ENCODE measurements around the gene MYOCOS.

Gene MYOCOS

DNA sequence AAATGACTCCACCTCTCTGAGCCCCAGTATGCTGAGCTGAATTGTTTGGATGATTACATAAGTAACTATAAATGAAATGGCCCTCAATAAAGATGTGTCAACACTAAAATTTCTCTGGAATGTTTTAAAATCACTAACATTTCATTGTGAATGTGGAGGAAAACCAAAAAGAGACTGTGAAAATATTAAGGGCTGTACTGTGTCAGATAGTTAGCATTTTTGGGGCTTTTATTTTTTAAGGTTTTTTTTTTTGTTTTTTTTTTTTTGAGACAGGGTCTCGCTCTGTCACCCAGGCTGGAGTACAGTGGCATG, 24.2 kb downstream of the MYOCOS start:
- TF ChIP-seq, protein P1, sequence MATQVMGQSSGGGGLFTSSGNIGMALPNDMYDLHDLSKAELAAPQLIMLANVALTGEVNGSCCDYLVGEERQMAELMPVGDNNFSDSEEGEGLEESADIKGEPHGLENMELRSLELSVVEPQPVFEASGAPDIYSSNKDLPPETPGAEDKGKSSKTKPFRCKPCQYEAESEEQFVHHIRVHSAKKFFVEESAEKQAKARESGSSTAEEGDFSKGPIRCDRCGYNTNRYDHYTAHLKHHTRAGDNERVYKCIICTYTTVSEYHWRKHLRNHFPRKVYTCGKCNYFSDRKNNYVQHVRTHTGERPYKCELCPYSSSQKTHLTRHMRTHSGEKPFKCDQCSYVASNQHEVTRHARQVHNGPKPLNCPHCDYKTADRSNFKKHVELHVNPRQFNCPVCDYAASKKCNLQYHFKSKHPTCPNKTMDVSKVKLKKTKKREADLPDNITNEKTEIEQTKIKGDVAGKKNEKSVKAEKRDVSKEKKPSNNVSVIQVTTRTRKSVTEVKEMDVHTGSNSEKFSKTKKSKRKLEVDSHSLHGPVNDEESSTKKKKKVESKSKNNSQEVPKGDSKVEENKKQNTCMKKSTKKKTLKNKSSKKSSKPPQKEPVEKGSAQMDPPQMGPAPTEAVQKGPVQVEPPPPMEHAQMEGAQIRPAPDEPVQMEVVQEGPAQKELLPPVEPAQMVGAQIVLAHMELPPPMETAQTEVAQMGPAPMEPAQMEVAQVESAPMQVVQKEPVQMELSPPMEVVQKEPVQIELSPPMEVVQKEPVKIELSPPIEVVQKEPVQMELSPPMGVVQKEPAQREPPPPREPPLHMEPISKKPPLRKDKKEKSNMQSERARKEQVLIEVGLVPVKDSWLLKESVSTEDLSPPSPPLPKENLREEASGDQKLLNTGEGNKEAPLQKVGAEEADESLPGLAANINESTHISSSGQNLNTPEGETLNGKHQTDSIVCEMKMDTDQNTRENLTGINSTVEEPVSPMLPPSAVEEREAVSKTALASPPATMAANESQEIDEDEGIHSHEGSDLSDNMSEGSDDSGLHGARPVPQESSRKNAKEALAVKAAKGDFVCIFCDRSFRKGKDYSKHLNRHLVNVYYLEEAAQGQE (IDR thresholded peaks at IDR 0.05; ENCODE audit: insufficient read depth in 1 of 2, low read depth in 2 of 2, low read length in 2 of 2): no peak
- no peak for TF ChIP-seq FOXP2 (optimal IDR thresholded peaks at IDR 0.05; ENCODE audit: borderline replicate concordance, extremely low read depth, extremely low read length, insufficient read depth)

DNA sequence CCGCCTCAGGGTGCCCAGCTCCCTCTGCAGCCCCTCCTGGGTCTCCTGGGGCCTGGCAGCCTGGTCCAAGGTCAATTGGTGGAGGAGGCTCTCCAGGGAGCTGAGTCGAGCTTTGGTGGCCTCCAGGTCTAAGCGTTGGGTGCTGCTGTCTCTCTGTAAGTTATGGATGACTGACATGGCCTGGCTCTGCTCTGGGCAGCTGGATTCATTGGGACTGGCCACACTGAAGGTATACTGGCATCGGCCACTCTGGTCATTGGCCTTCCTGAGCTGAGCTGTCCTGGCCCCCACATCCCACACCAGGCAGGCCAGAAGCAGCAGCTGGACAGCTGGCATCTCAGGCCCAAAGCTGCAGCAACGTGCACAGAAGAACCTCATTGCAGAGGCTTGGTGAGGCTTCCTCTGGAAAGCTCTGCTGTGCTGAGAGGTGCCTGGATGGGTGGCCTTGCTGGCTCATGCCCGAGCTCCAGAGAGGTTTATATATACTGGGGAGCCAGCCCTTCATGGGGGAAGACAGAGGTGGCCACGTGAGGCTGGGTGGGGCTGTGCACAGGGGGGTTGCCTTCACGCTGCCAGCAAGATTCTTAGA, 30.3 kb downstream of the MYOCOS start, which contains the start of gene MYOC:
Gene MYOC, minus strand, starts transcription at position 455 of the 589 bp plus-strand sequence. Its CDS starts 77 bp downstream, at position 378.
- TF ChIP-seq POLR2AphosphoS5 (IDR thresholded peaks at IDR 0.05; ENCODE audit: low read depth, low read length) (no peak), SIN3A (IDR thresholded peaks at IDR 0.05; ENCODE audit: borderline replicate concordance, insufficient read depth, low read length) (no peak), TAF1 (IDR thresholded peaks at IDR 0.05; ENCODE audit: borderline replicate concordance, insufficient read depth, low read length) (no peak), FOXP2 (optimal IDR thresholded peaks at IDR 0.05; ENCODE audit: borderline replicate concordance, extremely low read depth, extremely low read length, insufficient read depth) (no peak)
- TF ChIP-seq, protein P1 (IDR thresholded peaks at IDR 0.05; ENCODE audit: insufficient read depth in 1 of 2, low read depth in 2 of 2, low read length in 2 of 2): no peak

DNA sequence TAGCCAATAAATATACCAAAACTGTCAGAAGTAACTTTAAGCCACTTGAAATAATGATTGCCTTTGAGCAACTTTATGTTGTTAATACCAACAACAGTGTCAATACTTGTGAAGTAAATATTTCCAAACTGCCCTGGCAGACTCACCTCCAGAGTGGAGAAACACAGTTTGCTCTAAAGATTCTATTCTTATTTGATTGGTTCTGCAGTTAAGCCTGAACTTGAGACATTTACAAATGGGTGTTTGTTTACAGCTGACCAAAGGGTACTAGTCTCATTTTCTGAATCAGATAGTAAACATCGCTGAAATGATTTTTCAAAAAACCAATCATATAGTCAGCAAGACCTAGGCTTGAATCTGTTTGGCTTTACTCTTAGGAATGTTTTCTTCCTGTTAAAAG, 31.8 kb downstream of the MYOCOS start:
- TF ChIP-seq, protein P1 (IDR thresholded peaks at IDR 0.05; ENCODE audit: insufficient read depth in 1 of 2, low read depth in 2 of 2, low read length in 2 of 2): no peak
- no peak for TF ChIP-seq FOXP2 (optimal IDR thresholded peaks at IDR 0.05; ENCODE audit: borderline replicate concordance, extremely low read depth, extremely low read length, insufficient read depth)
- no peak for TF ChIP-seq SIN3A (IDR thresholded peaks at IDR 0.05; ENCODE audit: borderline replicate concordance, insufficient read depth, low read length)
- no peak for TF ChIP-seq TAF1 (IDR thresholded peaks at IDR 0.05; ENCODE audit: borderline replicate concordance, insufficient read depth, low read length)
- TF ChIP-seq POLR2AphosphoS5 (IDR thresholded peaks at IDR 0.05; ENCODE audit: low read depth, low read length): no peak

DNA sequence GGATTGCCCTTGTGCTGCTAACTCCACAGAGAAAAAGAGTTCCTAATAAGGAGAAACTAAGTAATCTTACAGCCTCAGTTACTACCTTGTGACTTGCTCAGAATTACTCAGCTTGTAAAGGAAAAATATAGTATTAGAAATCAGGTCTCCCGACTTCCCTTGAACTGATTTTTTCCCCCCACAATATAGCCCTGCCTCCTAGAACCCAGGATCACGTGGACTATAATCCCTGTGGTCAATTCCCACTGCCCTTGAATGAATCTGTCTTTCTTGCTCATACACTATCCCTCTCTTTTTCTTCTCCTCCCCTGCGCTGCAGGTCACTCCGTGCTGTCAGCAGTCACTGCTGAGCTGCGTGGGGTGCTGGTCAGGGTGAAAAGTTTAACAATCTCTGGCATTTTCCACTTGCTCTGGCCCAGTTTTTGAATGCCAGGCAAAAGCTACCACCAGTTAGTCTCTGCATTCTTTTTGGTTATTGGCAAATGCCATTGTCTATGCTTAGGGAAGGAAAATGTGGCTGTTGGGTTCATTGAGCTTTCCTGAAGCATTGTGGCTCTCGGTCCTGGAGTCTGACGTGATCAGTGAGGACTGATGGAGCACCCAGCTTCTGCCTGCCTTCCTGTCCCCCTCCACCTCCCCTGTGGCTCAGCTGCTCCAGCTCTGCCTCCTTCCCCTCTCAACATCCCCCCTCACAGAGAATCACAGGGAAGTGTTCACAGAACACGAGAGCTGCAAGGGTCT, 32.3 kb downstream of the MYOCOS start:
- TF ChIP-seq, protein P1 (IDR thresholded peaks at IDR 0.05; ENCODE audit: insufficient read depth in 1 of 2, low read depth in 2 of 2, low read length in 2 of 2): no peak
- TF ChIP-seq SIN3A (IDR thresholded peaks at IDR 0.05; ENCODE audit: borderline replicate concordance, insufficient read depth, low read length): no peak
- TF ChIP-seq POLR2AphosphoS5 (IDR thresholded peaks at IDR 0.05; ENCODE audit: low read depth, low read length): no peak
- no peak for TF ChIP-seq FOXP2 (optimal IDR thresholded peaks at IDR 0.05; ENCODE audit: borderline replicate concordance, extremely low read depth, extremely low read length, insufficient read depth)
- no peak for TF ChIP-seq TAF1 (IDR thresholded peaks at IDR 0.05; ENCODE audit: borderline replicate concordance, insufficient read depth, low read length)
